Suprapubic skin (tissue), 4 donors: Measurements from ENCODE around the gene LPAR1. TPM values are rescaled to one million over a fixed set of nuclear protein-coding genes. Genes with fewer than 3 reads are reported as not detected.

ENCODE experiments used
- DNase-seq, 2 donors: peaks; one replicate each; pipeline ENCODE4 v3.0.0-alpha.2; 2019; ENCODE audit warnings: low spot score in 2 of 2
- H3K27ac ChIP-seq: fragments of 200-600 bp; sonication (generic); one replicate; pipeline ENCODE4 v1.5.1; 2019
- H3K27me3 ChIP-seq: fragments of 200-600 bp; sonication (generic); one replicate; pipeline ENCODE4 v1.5.1; 2019
- H3K36me3 ChIP-seq: fragments of 200-600 bp; sonication (generic); one replicate; pipeline ENCODE4 v1.5.1; 2019
- H3K4me1 ChIP-seq: fragments of 200-600 bp; sonication (generic); one replicate; pipeline ENCODE4 v1.5.1; 2019
- H3K4me3 ChIP-seq: fragments of 200-600 bp; sonication (generic); one replicate; pipeline ENCODE4 v1.5.1; 2019; ENCODE audit warnings: mild to moderate bottlenecking
- H3K9me3 ChIP-seq: fragments of 200-600 bp; sonication (generic); one replicate; pipeline ENCODE4 v1.5.1; 2019
- CTCF ChIP-seq, 2 donors: fragments of 200-600 bp in 1 of 2; fragments of 450-650 bp in 1 of 2; sonication (generic) in 1 of 2; IDR thresholded peaks; one replicate each; pipeline ENCODE4 v1.5.1; 2016 to 2019; ENCODE audit warnings: antibody characterized with exemption in 2 of 2, mild to moderate bottlenecking in 1 of 2, moderate library complexity in 1 of 2
- EP300 ChIP-seq: sonication (generic); formaldehyde crosslinking; IDR thresholded peaks from one replicate; pipeline ENCODE4 v1.6.1; 2017; ENCODE audit warnings: antibody characterized with exemption
- POLR2A ChIP-seq, 2 donors: fragments of 450-650 bp; IDR thresholded peaks; one replicate each; pipeline ENCODE4 v1.6.1; 2017; ENCODE audit warnings: antibody characterized with exemption in 2 of 2, mild to moderate bottlenecking in 2 of 2, moderate library complexity in 2 of 2
- POLR2AphosphoS5 ChIP-seq, 3 donors: sonication (generic); formaldehyde crosslinking; IDR thresholded peaks; one replicate each; pipeline ENCODE4 v1.6.1; 2017; ENCODE audit warnings: antibody characterized with exemption in 3 of 3
- WGBS: methylation state at CpG from one replicate; pipeline ENCODE4 v1.1.5; 2018; 5-methylcytosine and 5-hydroxymethylcytosine counted together
- total RNA-seq, 4 donors: library from RNA; depleted of rRNA; stranded (reverse); fragments of >200 nt; gene quantifications; one replicate each; pipeline ENCODE4 v1.1.0, GENCODE V29; 2016

The LPAR1 gene
- total RNA-seq, 4 donors from 2014 or later, result 16.2 to 65.8 (median 23.5) TPM

GRCh38 chr9:111023128-111023527 is 15.1 kb downstream of the LPAR1 start:
- no peak for DNase-seq
- Histone ChIP-seq H3K9me3 (no peaks in the 10 kb centered on the region), H3K4me3 (no peak overlapping the region), H3K27me3 (no peaks in the 10 kb centered on the region), H3K27ac (no peak overlapping the region), H3K4me1 (no peaks in the 10 kb centered on the region), H3K36me3 (no peaks in the 10 kb centered on the region)
- 74% methylated on average over 3 of the region's 3 CpGs for WGBS
- TF ChIP-seq EP300 (no peak), POLR2A (IDR thresholded peaks at IDR 0.05) (no peak), POLR2AphosphoS5 (IDR thresholded peaks at IDR 0.05) (no peak), CTCF (IDR thresholded peaks at IDR 0.05) (no peak)

- Histone ChIP-seq H3K27me3 (no peaks in the 10 kb centered on the region), H3K27ac (no peak overlapping the region), H3K9me3 (no peaks in the 10 kb centered on the region), H3K4me1 (peaks cover 8% of the 10 kb centered on the region), H3K4me3 (no peak overlapping the region), H3K36me3 (no peaks in the 10 kb centered on the region)
- no peak for DNase-seq
- WGBS, result 57% methylated on average over 1 of the region's 1 CpG
- TF ChIP-seq CTCF (IDR thresholded peaks at IDR 0.05) (no peak), POLR2A (IDR thresholded peaks at IDR 0.05) (no peak), EP300 (no peak), POLR2AphosphoS5 (IDR thresholded peaks at IDR 0.05) (no peak)
These were observed 17.7 kb downstream of the LPAR1 start for GRCh38 chr9:111020594-111020993.

- no peaks in the 10 kb centered on the region for H3K36me3 ChIP-seq
- TF ChIP-seq POLR2AphosphoS5 (IDR thresholded peaks at IDR 0.05), result no peak
- no peaks in the 10 kb centered on the region for H3K9me3 ChIP-seq
- DNase-seq, result no peak
- H3K4me1 ChIP-seq, result peaks cover 8% of the 10 kb centered on the region
- no peaks in the 10 kb centered on the region for H3K27me3 ChIP-seq
- WGBS, result 29% methylated on average over 3 of the region's 3 CpGs
- no peak overlapping the region for H3K27ac ChIP-seq
- H3K4me3 ChIP-seq, result no peak overlapping the region
These were observed 21.7 kb downstream of the LPAR1 start for GRCh38 chr9:111016426-111017045.

GRCh38 chr9:111016016-111016415 is 22.3 kb downstream of the LPAR1 start:
- no peaks in the 10 kb centered on the region for H3K36me3 ChIP-seq
- H3K4me3 ChIP-seq, result no peak overlapping the region
- no peak overlapping the region for H3K27ac ChIP-seq
- H3K27me3 ChIP-seq, result no peaks in the 10 kb centered on the region
- TF ChIP-seq CTCF (IDR thresholded peaks at IDR 0.05) (no peak), POLR2A (IDR thresholded peaks at IDR 0.05) (no peak), POLR2AphosphoS5 (IDR thresholded peaks at IDR 0.05) (no peak), EP300 (no peak)
- peaks cover 8% of the 10 kb centered on the region for H3K4me1 ChIP-seq
- WGBS, result 47% methylated on average over 1 of the region's 1 CpG
- DNase-seq, result no peak
- H3K9me3 ChIP-seq, result no peaks in the 10 kb centered on the region

GRCh38 chr9:111013707-111014106 is 24.6 kb downstream of the LPAR1 start:
- DNase-seq, result no peak
- Histone ChIP-seq H3K27ac (no peak overlapping the region), H3K4me1 (peaks cover 8% of the 10 kb centered on the region), H3K9me3 (no peaks in the 10 kb centered on the region), H3K36me3 (no peaks in the 10 kb centered on the region), H3K4me3 (no peak overlapping the region), H3K27me3 (no peaks in the 10 kb centered on the region)
- WGBS, result 88% methylated on average over 1 of the region's 1 CpG
- TF ChIP-seq CTCF (IDR thresholded peaks at IDR 0.05) (no peak), POLR2AphosphoS5 (IDR thresholded peaks at IDR 0.05) (no peak), EP300 (no peak), POLR2A (IDR thresholded peaks at IDR 0.05) (no peak)

GRCh38 chr9:111013250-111013649 is 25.0 kb downstream of the LPAR1 start:
- Histone ChIP-seq H3K27me3 (no peaks in the 10 kb centered on the region), H3K9me3 (no peaks in the 10 kb centered on the region), H3K36me3 (no peaks in the 10 kb centered on the region), H3K4me3 (no peak overlapping the region), H3K4me1 (peaks cover 8% of the 10 kb centered on the region), H3K27ac (no peak overlapping the region)
- TF ChIP-seq EP300, result no peak
- TF ChIP-seq POLR2AphosphoS5 (IDR thresholded peaks at IDR 0.05), result no peak
- no peak for TF ChIP-seq CTCF (IDR thresholded peaks at IDR 0.05)
- no peak for TF ChIP-seq POLR2A (IDR thresholded peaks at IDR 0.05)
- 73% methylated on average over 1 of the region's 1 CpG for WGBS
- no peak for DNase-seq
